ENCODE data around the gene NPAS1.

Gene NPAS1

DNA sequence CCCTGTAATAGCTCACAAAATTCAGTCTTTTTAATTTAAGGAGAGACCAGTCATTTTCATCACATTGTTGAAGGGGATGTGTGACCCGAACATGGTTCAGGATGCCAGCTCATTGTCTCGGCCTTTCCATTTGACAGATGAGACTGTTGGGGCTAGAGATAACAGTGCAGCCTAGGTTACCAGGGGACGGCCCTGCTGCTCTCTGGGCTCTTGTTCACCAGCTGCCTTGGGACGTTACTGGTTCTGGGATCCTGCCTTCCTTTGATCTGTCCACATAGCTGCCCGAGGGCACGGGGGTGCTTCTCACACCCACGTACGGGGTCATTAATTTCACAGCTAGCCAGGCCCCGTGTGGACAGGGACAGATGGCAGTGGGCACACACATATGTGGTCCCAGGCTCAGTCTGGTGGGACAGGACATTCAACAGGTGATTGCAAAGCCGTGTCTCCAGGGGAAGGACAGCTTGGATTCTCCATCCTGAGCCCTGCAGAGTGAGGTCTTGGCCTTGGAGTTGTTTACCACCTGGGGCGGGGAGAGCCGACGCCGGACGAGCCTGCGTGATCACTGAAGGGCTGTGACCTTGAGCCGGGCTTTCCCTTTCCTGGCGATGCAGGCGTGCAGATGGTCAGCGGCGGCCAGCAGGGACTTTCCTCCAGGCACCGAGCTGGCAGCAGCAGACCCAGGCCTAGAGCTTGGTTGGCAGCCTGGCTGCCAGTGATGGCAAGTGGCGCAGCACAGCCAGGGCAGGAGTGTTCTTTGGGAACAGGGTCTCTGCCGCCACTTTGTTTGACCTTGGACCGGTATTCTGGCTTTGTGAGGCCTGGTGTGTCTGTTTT is 26.7 kb upstream of the NPAS1 start:
- no peak for TF ChIP-seq CTCF (conservative IDR thresholded peaks at IDR 0.05; ENCODE audit: control insufficient read depth, insufficient read depth, low read depth, low read length)
- DNase-seq (ENCODE audit: low read depth) = no peak
- H3K4me3 ChIP-seq (ENCODE audit: control insufficient read depth, low read depth, low read length) = no peak overlapping the region

DNA sequence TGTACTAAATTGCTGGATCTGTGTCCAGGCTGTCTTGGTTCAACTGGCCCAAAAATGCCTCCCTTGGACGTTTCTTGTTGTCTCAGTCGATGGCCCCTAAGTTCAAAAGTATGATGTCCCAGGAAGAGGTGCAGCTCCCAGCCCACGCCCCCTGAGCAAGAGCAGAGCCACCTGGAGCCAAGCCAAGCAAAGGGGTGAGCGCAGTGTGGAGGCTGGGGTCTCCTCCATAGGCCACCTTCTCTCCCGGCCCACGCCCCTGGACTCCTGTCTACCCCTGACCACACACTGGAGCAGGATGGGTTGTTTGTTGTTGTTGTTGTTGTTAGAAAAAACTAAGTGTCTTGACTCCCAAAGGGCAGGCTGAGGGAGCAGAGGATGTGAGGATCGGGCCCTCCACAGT is 26.0 kb upstream of the NPAS1 start:
- no peak for DNase-seq (ENCODE audit: low read depth)
- no peak for TF ChIP-seq CTCF (conservative IDR thresholded peaks at IDR 0.05; ENCODE audit: control insufficient read depth, insufficient read depth, low read depth, low read length)
- H3K4me3 ChIP-seq (ENCODE audit: control insufficient read depth, low read depth, low read length) = no peak overlapping the region

GRCh38 chr19:46994141-46994686 is 25.4 kb upstream of the NPAS1 start:
- H3K4me3 ChIP-seq (ENCODE audit: control insufficient read depth, low read depth, low read length) = no peak overlapping the region
- no peak for DNase-seq (ENCODE audit: low read depth)
- no peak for TF ChIP-seq CTCF (conservative IDR thresholded peaks at IDR 0.05; ENCODE audit: control insufficient read depth, insufficient read depth, low read depth, low read length)

GRCh38 chr19:46995492-46995891 is 24.1 kb upstream of the NPAS1 start:
- DNase-seq (ENCODE audit: low read depth) = no peak
- TF ChIP-seq CTCF (conservative IDR thresholded peaks at IDR 0.05; ENCODE audit: control insufficient read depth, insufficient read depth, low read depth, low read length) = no peak
- H3K4me3 ChIP-seq (ENCODE audit: control insufficient read depth, low read depth, low read length) = no peak overlapping the region

DNA sequence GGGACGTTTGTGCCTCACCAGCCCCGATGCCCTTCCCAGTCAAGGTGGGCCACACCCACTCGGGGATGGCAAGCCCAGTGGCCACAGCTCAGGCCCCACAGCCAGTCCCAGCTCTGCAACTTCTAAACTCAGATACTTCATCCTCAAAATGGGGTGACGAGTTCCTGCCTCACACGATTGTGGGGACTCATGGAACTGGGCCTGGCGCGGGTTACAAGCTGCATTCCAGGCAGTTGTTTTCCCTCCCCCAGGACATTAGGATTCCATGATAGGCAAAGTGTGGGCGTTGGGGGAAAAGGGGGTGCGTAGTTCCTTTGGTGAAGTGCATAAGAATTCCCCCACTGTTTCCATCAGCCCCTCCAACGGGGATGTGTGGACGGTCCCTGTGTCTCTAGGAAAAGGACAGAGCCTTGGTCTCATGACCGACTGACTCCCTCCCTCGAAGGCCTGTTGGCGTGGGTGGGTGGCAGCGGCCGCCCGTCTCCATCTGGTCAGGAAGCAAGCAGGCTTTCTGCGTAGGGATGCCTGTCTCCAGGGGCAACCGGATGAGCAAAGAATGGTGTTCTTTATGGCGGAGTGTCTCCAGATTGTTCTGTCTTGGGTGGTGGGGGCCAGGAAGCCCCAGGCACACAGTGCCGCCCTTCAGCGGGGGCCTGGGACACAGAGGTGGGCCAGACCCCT is 21.1 kb upstream of the NPAS1 start:
- H3K4me3 ChIP-seq (ENCODE audit: control insufficient read depth, low read depth, low read length) = no peak overlapping the region
- no peak for TF ChIP-seq CTCF (conservative IDR thresholded peaks at IDR 0.05; ENCODE audit: control insufficient read depth, insufficient read depth, low read depth, low read length)
- peak; percentile 53 for DNase-seq (ENCODE audit: low read depth)

DNA sequence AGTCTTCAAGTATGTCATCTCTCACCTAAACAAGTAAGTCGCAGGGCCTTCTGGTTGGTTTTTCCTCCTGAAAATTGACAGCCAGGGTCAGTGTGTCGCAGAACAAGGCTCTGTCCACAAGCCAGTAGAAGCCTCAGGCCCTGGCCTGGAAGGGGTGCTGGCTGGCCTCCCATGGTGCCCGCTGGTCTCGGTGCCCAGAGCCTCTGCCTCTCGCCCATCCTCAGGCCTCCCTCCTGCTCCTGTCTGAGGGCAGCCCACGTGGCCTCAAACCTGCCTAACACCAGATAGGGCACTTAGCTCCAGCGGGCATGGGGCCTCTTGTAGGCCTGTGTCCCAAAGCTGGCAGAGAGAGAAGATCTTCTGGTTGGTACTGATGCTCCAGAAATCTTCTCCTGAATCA is 20.3 kb upstream of the NPAS1 start:
- TF ChIP-seq CTCF (conservative IDR thresholded peaks at IDR 0.05; ENCODE audit: control insufficient read depth, insufficient read depth, low read depth, low read length) = no peak
- H3K4me3 ChIP-seq (ENCODE audit: control insufficient read depth, low read depth, low read length) = no peak overlapping the region
- DNase-seq (ENCODE audit: low read depth) = no peak

Data from fibroblast of mammary gland (primary cell).